ENCODE data around the gene PLCXD3. TPM values are rescaled to one million over a fixed set of nuclear protein-coding genes. Genes with fewer than 3 reads are reported as not detected.

Gene PLCXD3
- total and polyA plus RNA-seq, 2 of the 8 experiments (the other 6 are each of a cell fraction or from before 2014, with no cell fraction given): 0.03 to 0.07 TPM

GRCh38 chr5:41408676-41409443 lies 101.5 kb downstream of the PLCXD3 start (continued):
- TF ChIP-seq CTCF (IDR thresholded peaks at IDR 0.05; ENCODE audit: control extremely low read depth in 1 of 3, insufficient read depth in 1 of 3, low read depth in 1 of 3, low read length in 3 of 3) (no peak), EZH2 (IDR thresholded peaks at IDR 0.05; ENCODE audit: low read depth, low read length, severe bottlenecking) (no peak), MAX (IDR thresholded peaks at IDR 0.05) (no peak), BCL11A (IDR thresholded peaks at IDR 0.05; ENCODE audit: low read depth in 2 of 2, low read length in 2 of 2) (no peak), POLR2A (IDR thresholded peaks at IDR 0.05; ENCODE audit: control extremely low read depth in 1 of 2, low read depth in 2 of 2, low read length in 2 of 2) (no peak), TAF1 (IDR thresholded peaks at IDR 0.05; ENCODE audit: low read depth, low read length) (no peak), POU5F1 (IDR thresholded peaks at IDR 0.05; ENCODE audit: low read depth, low read length) (no peak), CBX5 (IDR thresholded peaks at IDR 0.05; ENCODE audit: low read depth, low read length) (no peak), CREB1 (IDR thresholded peaks at IDR 0.05) (no peak), E2F6 (IDR thresholded peaks at IDR 0.05) (no peak), MAFK (IDR thresholded peaks at IDR 0.05; ENCODE audit: low read depth, low read length) (no peak)
